PC-9 (cell line): Measurements from ENCODE around the gene IL23R. TPM values are rescaled to one million over a fixed set of nuclear protein-coding genes. Genes with fewer than 3 reads are reported as not detected.

Experiments
- BruUV-seq: library from RNA; stranded (reverse); fragments of 400-500 nt; replicated peaks from 2 replicates; lab custom pipeline; 2021; lab: Mats Ljungman, UMichigan
- CTCF ChIA-PET: fragments of 300-600 bp; sonication (Branson Sonifier 250); formaldehyde crosslinking; loops from one replicate; lab custom pipeline; 2022; ENCODE audit warnings: antibody characterized with exemption; lab: Charles Lee
- POLR2A ChIA-PET: fragments of 300-600 bp; sonication (Branson Sonifier 250); formaldehyde crosslinking; loops from one replicate; lab custom pipeline; 2022; ENCODE audit warnings: antibody characterized with exemption; ENCODE audit not compliant: unreplicated experiment; lab: Charles Lee
- DNase-seq, 2 experiments: peaks; one replicate each; pipeline versions ENCODE4 v3.0.0 to v3.0.0-alpha.2; 2015 to 2022; ENCODE audit warnings: mixed read lengths in 1 of 2
- H2AFZ ChIP-seq: fragments of 200-600 bp; sonication (generic); 2 replicates; pipeline ENCODE4 v1.8.1; 2017; ENCODE audit warnings: antibody characterized with exemption
- H3F3A ChIP-seq: fragments of 200-600 bp; sonication (generic); 2 replicates; pipeline ENCODE4 v1.8.1; 2017; ENCODE audit warnings: antibody characterized with exemption, mild to moderate bottlenecking, low read depth; ENCODE audit not compliant: insufficient read depth
- H3K27ac ChIP-seq: fragments of 200-600 bp; sonication (generic); 2 replicates; pipeline ENCODE4 v1.6.1; 2016; ENCODE audit warnings: mixed run types
- H3K27me3 ChIP-seq: fragments of 200-600 bp; sonication (generic); 2 replicates; pipeline ENCODE4 v1.6.1; 2016; ENCODE audit warnings: low read depth, mixed run types; ENCODE audit not compliant: insufficient read depth
- H3K36me3 ChIP-seq: fragments of 200-600 bp; sonication (generic); 2 replicates; pipeline ENCODE4 v1.6.1; 2016; ENCODE audit warnings: low read depth, mixed run types
- H3K4me1 ChIP-seq: fragments of 200-600 bp; sonication (generic); replicated peaks from 2 replicates; pipeline ENCODE4 v1.6.1; 2016; ENCODE audit warnings: mixed run types; ENCODE audit not compliant: insufficient read depth
- H3K4me2 ChIP-seq: fragments of 200-600 bp; sonication (generic); 2 replicates; pipeline ENCODE4 v1.6.1; 2017; ENCODE audit warnings: mixed run types
- H3K4me3 ChIP-seq: fragments of 200-600 bp; sonication (generic); 2 replicates; pipeline ENCODE4 v1.6.1; 2016; ENCODE audit warnings: mixed run types
- H3K79me2 ChIP-seq: fragments of 200-600 bp; sonication (generic); 2 replicates; pipeline ENCODE4 v1.6.1; 2017; ENCODE audit warnings: low read depth, mixed run types
- H3K9me2 ChIP-seq: fragments of 200-600 bp; sonication (generic); 2 replicates; pipeline ENCODE4 v1.8.1; 2017; ENCODE audit warnings: mild to moderate bottlenecking; ENCODE audit not compliant: insufficient read depth
- H3K9me3 ChIP-seq: fragments of 200-600 bp; sonication (generic); 2 replicates; pipeline ENCODE4 v1.8.1; 2016; ENCODE audit warnings: low read depth; ENCODE audit not compliant: insufficient read depth
- H4K20me1 ChIP-seq: fragments of 200-600 bp; sonication (generic); 2 replicates; pipeline ENCODE4 v1.8.1; 2017; ENCODE audit not compliant: insufficient read depth
- EZH2 ChIP-seq: fragments of 200-600 bp; sonication (generic); IDR thresholded peaks from 2 replicates; pipeline ENCODE4 v1.8.0; 2017; ENCODE audit warnings: antibody characterized with exemption, low read depth
- intact Hi-C: fragments of 100-400 bp; cut with micrococcal nuclease; formaldehyde crosslinking; loops from one replicate; pipeline ENCODE4 v1.10.0; 2022; ENCODE audit not compliant: unreplicated experiment
- total RNA-seq: library from RNA; stranded (reverse); gene quantifications from 2 replicates; pipeline ENCODE4 v1.2.3, GENCODE V29; 2021
- TF ChIP-seq, protein P1 (sequence below): fragments of 200-600 bp; sonication (generic); conservative IDR thresholded peaks from 2 replicates; pipeline ENCODE4 v1.6.1; 2017; ENCODE audit warnings: mixed run types, antibody characterized with exemption, mild to moderate bottlenecking, moderate library complexity

IL23R gene
- total RNA-seq, 1 experiment from 2014 or later, result not detected

DNA sequence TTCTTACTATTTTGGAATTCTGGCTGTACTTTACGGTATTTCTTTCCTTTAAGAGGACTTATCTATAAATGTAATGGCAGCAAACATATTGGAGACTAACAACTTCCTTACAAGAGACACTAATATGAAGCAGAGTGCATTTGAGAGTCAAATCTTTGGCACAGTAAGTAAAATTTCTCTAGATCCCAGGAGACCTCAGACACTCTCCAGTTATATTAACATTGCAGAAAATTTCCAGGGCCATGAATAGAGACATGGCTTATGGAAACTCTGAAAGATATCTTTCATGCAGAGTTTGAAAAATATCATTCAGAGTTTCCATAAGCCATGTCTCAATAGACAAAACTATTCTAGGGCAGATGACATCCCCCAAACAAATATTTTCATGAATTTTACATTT is 51.2 kb downstream of the IL23R start:
- no peaks in the 10 kb centered on the region for H3K36me3 ChIP-seq
- no peaks in the 10 kb centered on the region for H4K20me1 ChIP-seq
- TF ChIP-seq EZH2, result no peak
- TF ChIP-seq, protein P1, sequence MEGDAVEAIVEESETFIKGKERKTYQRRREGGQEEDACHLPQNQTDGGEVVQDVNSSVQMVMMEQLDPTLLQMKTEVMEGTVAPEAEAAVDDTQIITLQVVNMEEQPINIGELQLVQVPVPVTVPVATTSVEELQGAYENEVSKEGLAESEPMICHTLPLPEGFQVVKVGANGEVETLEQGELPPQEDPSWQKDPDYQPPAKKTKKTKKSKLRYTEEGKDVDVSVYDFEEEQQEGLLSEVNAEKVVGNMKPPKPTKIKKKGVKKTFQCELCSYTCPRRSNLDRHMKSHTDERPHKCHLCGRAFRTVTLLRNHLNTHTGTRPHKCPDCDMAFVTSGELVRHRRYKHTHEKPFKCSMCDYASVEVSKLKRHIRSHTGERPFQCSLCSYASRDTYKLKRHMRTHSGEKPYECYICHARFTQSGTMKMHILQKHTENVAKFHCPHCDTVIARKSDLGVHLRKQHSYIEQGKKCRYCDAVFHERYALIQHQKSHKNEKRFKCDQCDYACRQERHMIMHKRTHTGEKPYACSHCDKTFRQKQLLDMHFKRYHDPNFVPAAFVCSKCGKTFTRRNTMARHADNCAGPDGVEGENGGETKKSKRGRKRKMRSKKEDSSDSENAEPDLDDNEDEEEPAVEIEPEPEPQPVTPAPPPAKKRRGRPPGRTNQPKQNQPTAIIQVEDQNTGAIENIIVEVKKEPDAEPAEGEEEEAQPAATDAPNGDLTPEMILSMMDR, result no peak
- no TSS peak for BruUV-seq
- CTCF ChIA-PET, result interaction anchor here (0.8 kb wide), 1 partner anchor 17 kb away, joined by 3 read pairs; no protein-coding TSS in a partner anchor
- no peak for DNase-seq
- H3K9me3 ChIP-seq, result no peaks in the 10 kb centered on the region
- H3K4me2 ChIP-seq, result no peak overlapping the region
- no peaks in the 10 kb centered on the region for H3K79me2 ChIP-seq
- no peak overlapping the region for H3K27ac ChIP-seq
- H3F3A ChIP-seq, result no peaks in the 10 kb centered on the region
- H3K9me2 ChIP-seq, result no peaks in the 10 kb centered on the region
- POLR2A ChIA-PET, result no interaction called here
- no peak overlapping the region for H2AFZ ChIP-seq
- H3K4me1 ChIP-seq, result no peaks in the 10 kb centered on the region
- intact Hi-C loops, result loop anchor here (10.0 kb wide), 1 partner anchor 163 kb away; the partner anchor contains the start of gene SLC35D1
- H3K4me3 ChIP-seq, result no peak overlapping the region
- no peaks in the 10 kb centered on the region for H3K27me3 ChIP-seq

DNA sequence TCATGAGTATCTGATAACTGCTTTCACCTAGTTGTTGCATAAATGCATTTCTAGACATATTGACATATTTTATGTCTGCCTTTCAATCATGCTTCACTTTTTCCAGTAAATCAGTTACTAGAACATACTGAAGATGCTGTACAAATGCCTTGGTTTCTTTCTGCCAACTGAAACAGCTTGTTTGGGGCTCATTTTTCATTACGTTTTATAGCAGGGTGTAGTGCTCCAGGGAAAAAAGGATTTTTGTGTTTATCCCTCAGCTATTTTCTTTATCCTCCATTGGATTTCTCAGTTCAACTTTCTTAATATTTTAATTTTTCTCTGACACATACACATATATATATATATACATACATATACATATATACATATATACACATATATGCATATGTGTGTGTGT is 51.7 kb downstream of the IL23R start:
- no peak for TF ChIP-seq EZH2
- Histone ChIP-seq H3K4me2 (no peak overlapping the region), H3K27me3 (no peaks in the 10 kb centered on the region), H3K4me3 (no peak overlapping the region), H3K4me1 (no peaks in the 10 kb centered on the region), H4K20me1 (no peaks in the 10 kb centered on the region), H3K9me3 (no peaks in the 10 kb centered on the region), H3K36me3 (no peaks in the 10 kb centered on the region), H3K79me2 (no peaks in the 10 kb centered on the region), H3K27ac (no peak overlapping the region), H3F3A (no peaks in the 10 kb centered on the region), H2AFZ (no peak overlapping the region), H3K9me2 (no peaks in the 10 kb centered on the region)
- no peak for DNase-seq
- no TSS peak for BruUV-seq
- CTCF ChIA-PET, result interaction anchor here (0.8 kb wide), 1 partner anchor 17 kb away, joined by 3 read pairs; no protein-coding TSS in a partner anchor
- intact Hi-C loops, result loop anchor here (10.0 kb wide), 1 partner anchor 163 kb away; the partner anchor contains the start of gene SLC35D1
- POLR2A ChIA-PET, result no interaction called here

DNA sequence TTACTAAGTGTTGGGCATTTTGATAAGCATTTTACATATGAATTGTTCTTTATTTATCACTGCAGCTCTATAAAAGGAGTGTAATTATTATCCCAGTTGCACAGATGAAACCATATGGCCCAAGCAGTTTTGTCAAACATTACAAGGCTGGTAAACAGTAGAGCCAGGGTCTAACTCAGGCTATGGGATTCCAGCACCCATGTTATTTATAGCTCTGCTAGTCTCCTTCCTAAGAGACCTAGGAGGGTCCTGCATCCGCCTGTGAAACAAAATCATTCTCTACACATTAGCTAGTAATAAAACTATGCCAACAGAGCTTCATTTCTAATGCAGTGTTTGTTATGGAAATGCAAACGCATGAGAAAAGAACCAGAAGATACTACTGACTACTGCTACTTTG is 58.6 kb downstream of the IL23R start:
- Histone ChIP-seq H2AFZ (no peak overlapping the region), H3K9me2 (no peaks in the 10 kb centered on the region), H3K36me3 (no peaks in the 10 kb centered on the region), H3F3A (peaks cover under 1% of the 10 kb centered on the region; the same call in 1 of the 2 replicates), H3K79me2 (no peaks in the 10 kb centered on the region), H3K4me3 (no peak overlapping the region), H3K4me2 (no peak overlapping the region), H3K27me3 (no peaks in the 10 kb centered on the region), H3K9me3 (peaks cover 6% of the 10 kb centered on the region), H4K20me1 (no peaks in the 10 kb centered on the region), H3K4me1 (peaks cover 11% of the 10 kb centered on the region), H3K27ac (no peak overlapping the region)
- CTCF ChIA-PET, result no interaction called here
- no TSS peak for BruUV-seq
- DNase-seq, result no peak
- TF ChIP-seq EZH2, result no peak
- TF ChIP-seq, protein P1, result no peak
- intact Hi-C loops, result no loop called here
- POLR2A ChIA-PET, result no interaction called here

DNA sequence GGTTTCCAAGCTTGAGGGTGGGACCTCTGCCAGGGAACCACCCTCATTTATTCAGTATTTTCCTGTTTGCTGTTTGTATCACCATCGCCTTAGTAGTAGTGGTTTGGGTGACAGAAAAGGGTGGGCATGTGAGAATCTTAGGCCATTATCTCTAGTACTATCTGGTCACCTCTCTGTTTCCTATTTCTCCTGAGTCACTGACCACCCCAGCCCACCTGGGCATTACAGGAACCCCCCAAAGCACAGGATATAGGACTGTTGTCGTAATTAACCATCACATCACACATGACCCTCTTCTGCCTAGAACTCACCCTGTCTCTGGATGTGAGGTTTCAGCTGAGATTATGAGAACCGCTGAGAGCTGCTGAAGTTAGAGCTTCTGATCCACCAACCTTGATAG is 60.4 kb downstream of the IL23R start:
- intact Hi-C loops, result no loop called here
- CTCF ChIA-PET, result no interaction called here
- H3K79me2 ChIP-seq, result no peaks in the 10 kb centered on the region

More for the DNA sequence above, 60.4 kb downstream of the IL23R start:
- no TSS peak for BruUV-seq
- TF ChIP-seq, protein P1, result no peak
- TF ChIP-seq EZH2, result no peak
- Histone ChIP-seq H3K36me3 (no peaks in the 10 kb centered on the region), H4K20me1 (no peaks in the 10 kb centered on the region), H3F3A (peaks cover 11% of the 10 kb centered on the region; the same call in 1 of the 2 replicates), H3K4me3 (no peak overlapping the region), H3K27ac (no peak overlapping the region), H3K27me3 (no peaks in the 10 kb centered on the region), H3K9me3 (peaks cover 6% of the 10 kb centered on the region), H3K4me2 (no peak overlapping the region), H2AFZ (no peak overlapping the region), H3K9me2 (no peaks in the 10 kb centered on the region), H3K4me1 (peaks cover 27% of the 10 kb centered on the region)
- no peak for DNase-seq
- POLR2A ChIA-PET, result no interaction called here
